Measurements from ENCODE around the gene COX7A2.

DNA sequence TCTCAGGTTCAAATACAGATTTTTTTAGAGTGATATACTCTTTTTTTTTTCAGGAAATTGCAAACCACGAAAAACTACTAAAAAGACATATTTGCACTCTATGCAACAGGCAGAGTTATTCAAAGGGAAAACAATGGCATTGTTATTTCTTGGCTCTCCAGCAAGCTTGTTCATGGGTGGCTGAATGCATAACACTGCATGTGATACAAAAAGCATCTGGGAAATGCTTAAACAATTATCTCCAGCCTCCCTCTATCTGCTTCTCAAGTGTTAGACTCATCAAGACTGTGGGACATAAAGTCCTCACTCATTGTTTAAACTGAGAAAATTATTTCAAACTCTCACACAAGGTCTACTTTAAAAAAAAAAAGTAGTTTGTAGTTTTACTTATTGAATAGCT, 30.5 kb downstream of the COX7A2 start:
- TF ChIP-seq, protein P1, sequence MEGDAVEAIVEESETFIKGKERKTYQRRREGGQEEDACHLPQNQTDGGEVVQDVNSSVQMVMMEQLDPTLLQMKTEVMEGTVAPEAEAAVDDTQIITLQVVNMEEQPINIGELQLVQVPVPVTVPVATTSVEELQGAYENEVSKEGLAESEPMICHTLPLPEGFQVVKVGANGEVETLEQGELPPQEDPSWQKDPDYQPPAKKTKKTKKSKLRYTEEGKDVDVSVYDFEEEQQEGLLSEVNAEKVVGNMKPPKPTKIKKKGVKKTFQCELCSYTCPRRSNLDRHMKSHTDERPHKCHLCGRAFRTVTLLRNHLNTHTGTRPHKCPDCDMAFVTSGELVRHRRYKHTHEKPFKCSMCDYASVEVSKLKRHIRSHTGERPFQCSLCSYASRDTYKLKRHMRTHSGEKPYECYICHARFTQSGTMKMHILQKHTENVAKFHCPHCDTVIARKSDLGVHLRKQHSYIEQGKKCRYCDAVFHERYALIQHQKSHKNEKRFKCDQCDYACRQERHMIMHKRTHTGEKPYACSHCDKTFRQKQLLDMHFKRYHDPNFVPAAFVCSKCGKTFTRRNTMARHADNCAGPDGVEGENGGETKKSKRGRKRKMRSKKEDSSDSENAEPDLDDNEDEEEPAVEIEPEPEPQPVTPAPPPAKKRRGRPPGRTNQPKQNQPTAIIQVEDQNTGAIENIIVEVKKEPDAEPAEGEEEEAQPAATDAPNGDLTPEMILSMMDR (conservative IDR thresholded peaks at IDR 0.05) = no peak
- TF ChIP-seq EZH2 (IDR thresholded peaks at IDR 0.05; ENCODE audit: low read depth) = no peak
